GM18519 (cell line): Measurements from ENCODE around the gene SSTR5.
"Not testable (repeated sequence)": the region's sequence is repeated elsewhere in the genome, so short reads cannot be mapped to it uniquely, and the experiment has no call there.

ENCODE experiments used
- ATAC-seq: cut with Tn5 transposase; IDR thresholded peaks from one replicate; pipeline ENCODE4 v1.9.1; 2021; ENCODE audit warnings: mild to moderate bottlenecking, moderate library complexity; ENCODE audit not compliant: unreplicated experiment, low FRiP score

Gene SSTR5

GRCh38 chr16:1089439-1089821, 16.9 kb downstream of the SSTR5 start:
- ATAC-seq, result no peak

GRCh38 chr16:1089822-1090619, 17.5 kb downstream of the SSTR5 start:
- ATAC-seq, result no peak

- ATAC-seq, result no peak
Observed at GRCh38 chr16:1090620-1091587, 18.4 kb downstream of the SSTR5 start.

GRCh38 chr16:1091992-1092552, 19.5 kb downstream of the SSTR5 start:
- ATAC-seq, result no peak

- ATAC-seq, result not testable (repeated sequence)
Observed at GRCh38 chr16:1092685-1093283, 20.2 kb downstream of the SSTR5 start.

- no peak for ATAC-seq
Observed at GRCh38 chr16:1093284-1094123, 21.0 kb downstream of the SSTR5 start.

- no peak for ATAC-seq
Observed at GRCh38 chr16:1094124-1094479, 21.6 kb downstream of the SSTR5 start.

- ATAC-seq, result no peak
Observed at GRCh38 chr16:1094601-1095449, 22.3 kb downstream of the SSTR5 start.

- no peak for ATAC-seq
Observed at GRCh38 chr16:1095450-1096168, 23.1 kb downstream of the SSTR5 start.

GRCh38 chr16:1096169-1097082, 23.9 kb downstream of the SSTR5 start, which contains the start of gene C1QTNF8:
Gene C1QTNF8, minus strand, starts transcription at chr16:1096244. Its CDS starts 1,322 bp downstream, at chr16:1094922.
- ATAC-seq, result no peak

- ATAC-seq, result no peak
Observed at GRCh38 chr16:1097156-1097555, 24.6 kb downstream of the SSTR5 start.

GRCh38 chr16:1097800-1098199, 25.3 kb downstream of the SSTR5 start:
- ATAC-seq, result no peak

- no peak for ATAC-seq
Observed at GRCh38 chr16:1098266-1098991, 25.9 kb downstream of the SSTR5 start.

- ATAC-seq, result no peak
Observed at GRCh38 chr16:1099189-1100083, 26.9 kb downstream of the SSTR5 start.

GRCh38 chr16:1100084-1100800, 27.7 kb downstream of the SSTR5 start:
- ATAC-seq, result no peak
